ENCODE results near the gene TMEM233. TPM values are rescaled to one million over a fixed set of nuclear protein-coding genes. Genes with fewer than 3 reads are reported as not detected.
"Not testable (repeated sequence)": the region's sequence is repeated elsewhere in the genome, so short reads cannot be mapped to it uniquely, and the experiment has no call there.

TMEM233 gene
- total RNA-seq, 1 experiment from 2014 or later, result 0.48 TPM

DNA sequence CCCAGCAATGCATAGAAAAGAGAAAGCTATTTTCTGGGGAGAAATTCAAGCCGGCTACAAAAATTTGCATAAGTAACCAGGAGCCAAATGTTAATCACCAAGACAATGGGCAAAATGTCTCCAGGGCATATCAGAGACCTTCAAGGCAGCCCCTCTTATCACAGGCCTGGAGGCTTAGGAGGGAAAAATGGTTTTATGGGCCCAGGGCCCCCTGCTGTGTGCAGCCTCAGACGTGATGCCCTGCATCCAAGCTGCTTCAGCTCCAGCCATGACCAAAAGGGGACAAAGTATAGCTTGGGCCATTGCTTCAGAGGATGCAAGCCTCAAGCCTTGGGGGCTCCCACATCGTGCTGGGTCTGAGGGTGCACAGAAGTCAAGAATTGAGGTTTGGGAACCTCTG lies 15.8 kb downstream of the TMEM233 start:
- no peak for DNase-seq (ENCODE audit: low read depth)

DNA sequence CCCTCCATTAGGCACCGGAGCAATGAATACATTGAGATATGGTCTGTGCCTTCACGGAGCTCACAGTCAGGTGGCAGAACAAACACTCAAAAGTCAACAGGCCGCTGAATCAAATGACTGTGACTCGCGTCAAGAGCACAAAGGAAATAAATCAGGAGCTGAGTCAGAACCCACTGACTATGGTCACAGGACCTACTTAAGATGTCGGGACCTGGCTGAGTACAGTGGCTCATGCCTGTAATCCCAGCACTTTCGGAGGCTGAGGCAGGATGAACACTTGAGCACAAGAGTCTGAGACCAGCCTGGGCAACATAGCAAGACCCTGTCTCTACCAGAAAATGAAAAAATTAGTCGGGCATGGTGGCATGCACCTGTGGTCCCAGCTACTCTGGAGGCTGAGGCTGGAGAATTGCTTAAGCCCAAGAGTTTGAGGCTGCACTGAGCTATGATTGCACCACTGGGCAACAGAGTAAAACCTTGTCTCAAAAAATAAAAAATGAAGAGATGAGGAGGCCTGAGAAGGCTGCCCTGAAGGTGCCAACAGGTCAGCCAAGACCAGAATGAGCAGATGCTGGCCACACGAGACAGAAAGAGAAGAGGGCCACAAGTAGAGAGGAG lies 19.9 kb downstream of the TMEM233 start:
- DNase-seq (ENCODE audit: low read depth), result peak; percentile 32

DNA sequence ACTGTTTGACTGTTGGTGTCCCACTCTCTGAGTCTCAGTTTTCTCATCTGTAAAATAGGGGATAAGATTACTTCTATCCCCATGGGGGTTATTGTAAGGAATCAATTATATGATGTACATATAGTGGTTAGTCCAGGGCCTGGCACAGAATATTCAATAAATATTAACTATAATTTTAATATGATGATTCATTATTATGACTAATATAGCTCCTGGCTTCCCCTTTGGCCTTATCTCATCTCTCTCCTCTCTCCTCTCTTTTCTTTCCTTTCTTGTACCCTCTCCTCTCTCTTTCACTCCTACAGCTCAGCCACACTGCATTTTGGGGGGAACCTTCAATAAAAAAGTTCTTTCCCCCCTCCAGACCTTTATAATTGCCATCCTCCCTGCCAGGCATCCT lies 21.1 kb downstream of the TMEM233 start:
- DNase-seq (ENCODE audit: low read depth), result no peak

DNA sequence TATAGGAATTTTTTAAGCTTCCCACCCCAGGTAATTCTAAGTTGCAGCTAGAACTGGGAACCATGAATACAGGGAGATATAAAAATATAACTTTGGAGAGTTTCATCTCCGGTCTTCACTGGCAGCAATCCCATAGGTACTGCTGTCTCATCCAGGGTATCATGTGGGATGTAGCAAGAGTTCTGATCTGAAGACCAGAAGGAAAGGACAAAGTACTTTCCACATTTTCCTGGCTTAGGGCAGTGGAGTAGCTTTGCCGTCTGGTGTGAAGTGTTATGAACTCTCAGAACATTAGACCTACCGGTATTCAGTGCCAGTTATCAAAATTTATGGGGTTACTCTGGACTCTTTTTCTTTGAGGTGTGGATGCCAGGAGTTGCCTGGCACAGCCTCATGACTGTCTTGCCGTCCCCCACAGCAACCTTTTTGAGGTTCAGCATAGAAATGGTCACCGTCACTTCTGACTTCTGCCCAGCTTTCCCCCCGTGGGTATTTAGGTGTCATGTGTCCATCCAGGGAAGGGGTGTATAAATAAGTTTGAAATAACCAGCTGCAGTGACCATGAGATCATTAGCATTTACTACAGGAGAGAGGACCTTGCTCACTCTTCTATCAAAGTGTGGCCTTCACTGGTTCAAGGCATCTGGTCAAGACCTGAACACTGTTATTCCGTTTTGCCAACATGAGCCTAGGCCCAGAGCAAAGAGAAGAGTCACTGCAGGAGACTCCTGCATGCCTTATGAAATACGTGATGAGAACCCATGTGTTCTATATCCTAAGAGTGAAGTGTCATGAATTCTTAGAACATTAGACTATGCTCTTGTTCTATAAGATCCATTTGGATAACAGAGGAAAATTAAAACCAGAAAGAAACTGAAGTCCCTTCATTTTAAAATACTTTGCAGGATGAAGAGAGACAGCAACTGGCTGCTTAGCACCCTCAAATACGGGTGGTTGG lies 22.2 kb downstream of the TMEM233 start:
- no peak for DNase-seq (ENCODE audit: low read depth)

DNA sequence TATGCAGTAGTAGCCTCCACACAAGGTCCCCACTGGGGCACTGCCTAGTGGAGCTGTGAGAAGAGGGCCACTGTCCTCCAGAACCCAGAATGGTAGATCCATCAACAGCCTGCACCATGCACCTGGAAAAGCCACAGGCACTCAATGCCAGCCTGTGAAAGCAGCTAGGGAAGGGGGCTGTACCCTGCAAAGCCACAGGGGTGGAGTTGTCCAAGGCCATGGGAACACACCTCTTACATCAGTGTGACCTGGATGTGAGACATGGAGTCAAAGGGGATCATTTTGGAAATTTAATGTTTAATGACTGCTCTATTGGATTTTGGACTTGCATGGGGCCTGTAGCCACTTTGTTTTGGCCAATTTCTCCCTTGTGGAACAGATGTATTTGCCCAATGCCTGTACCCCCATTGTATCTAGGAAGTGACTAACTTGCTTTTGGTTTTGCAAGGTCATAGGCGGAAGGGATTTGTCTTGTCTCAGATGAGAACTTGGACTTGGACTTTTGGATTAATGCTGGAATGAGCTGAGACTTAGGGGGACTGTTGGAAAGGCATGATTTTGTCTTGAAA lies 24.8 kb downstream of the TMEM233 start:
- DNase-seq (ENCODE audit: low read depth), result not testable (repeated sequence)

GRCh38 chr12:119620490-119620889 lies 26.9 kb downstream of the TMEM233 start:
- no peak for DNase-seq (ENCODE audit: low read depth)

- no peak for DNase-seq (ENCODE audit: low read depth)
Observed at GRCh38 chr12:119621878-119622277, 28.3 kb downstream of the TMEM233 start.

GRCh38 chr12:119624966-119625365 lies 31.4 kb downstream of the TMEM233 start:
- peak; percentile 56 for DNase-seq (ENCODE audit: low read depth)

DNA sequence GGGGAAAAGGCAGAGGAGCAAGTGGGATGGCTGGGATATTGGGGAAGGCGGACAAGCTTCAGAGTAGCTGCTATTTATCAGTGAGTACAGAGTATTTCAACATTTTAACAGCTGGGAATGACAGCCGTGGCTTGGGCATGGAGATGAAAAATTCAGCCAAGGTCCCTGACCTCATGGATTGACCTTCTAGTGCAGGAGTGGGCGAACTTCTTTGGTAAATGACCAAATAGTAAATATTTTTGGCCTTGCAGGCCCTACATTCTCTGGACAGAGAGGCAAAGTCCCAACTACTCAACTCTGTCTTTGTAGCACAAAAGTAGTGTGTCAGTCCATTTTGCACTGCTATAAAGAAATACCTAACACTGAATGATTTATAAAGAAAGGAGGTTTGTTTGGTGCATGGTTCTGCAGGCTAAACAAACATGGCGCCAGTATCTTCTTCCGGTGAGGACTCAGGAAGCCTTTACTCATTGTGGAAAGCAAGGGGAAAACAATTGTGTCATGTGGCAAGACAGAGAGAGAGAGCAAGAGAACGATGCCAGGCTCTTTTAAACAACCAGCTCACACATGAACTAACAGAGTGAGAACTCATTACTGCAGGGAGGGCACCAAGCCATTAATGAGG lies 33.6 kb downstream of the TMEM233 start:
- no peak for DNase-seq (ENCODE audit: low read depth)

- DNase-seq (ENCODE audit: low read depth), result no peak
Observed at GRCh38 chr12:119627686-119628085, 34.1 kb downstream of the TMEM233 start.

DNA sequence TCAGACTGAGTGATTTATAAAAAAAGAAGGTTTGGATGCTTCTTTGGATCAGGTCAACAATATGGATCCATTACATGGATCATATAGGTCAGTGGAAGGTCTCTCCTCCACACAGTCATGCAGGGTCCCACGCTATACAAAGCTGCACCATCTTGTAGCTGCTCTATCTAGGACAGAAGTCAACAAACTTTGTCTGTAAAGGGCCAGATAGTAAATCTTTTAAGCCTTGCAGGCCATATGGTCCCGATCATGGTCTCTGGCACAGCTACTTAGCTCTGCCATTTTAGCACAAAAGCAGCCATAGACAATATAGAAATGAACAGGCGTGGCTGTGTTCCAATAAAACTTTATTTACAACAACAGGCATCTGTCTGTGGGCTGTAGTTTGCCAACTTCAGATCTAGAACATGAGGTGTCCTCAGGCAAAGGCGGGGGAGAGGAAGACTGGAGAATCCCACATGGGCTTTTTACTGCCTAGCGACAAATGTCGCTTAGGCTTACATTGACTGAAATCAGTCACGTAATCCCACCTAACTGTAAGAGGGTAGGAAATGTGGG lies 36.7 kb downstream of the TMEM233 start:
- DNase-seq (ENCODE audit: low read depth), result no peak

GRCh38 chr12:119630962-119631550 lies 37.5 kb downstream of the TMEM233 start:
- no peak for DNase-seq (ENCODE audit: low read depth)

DNA sequence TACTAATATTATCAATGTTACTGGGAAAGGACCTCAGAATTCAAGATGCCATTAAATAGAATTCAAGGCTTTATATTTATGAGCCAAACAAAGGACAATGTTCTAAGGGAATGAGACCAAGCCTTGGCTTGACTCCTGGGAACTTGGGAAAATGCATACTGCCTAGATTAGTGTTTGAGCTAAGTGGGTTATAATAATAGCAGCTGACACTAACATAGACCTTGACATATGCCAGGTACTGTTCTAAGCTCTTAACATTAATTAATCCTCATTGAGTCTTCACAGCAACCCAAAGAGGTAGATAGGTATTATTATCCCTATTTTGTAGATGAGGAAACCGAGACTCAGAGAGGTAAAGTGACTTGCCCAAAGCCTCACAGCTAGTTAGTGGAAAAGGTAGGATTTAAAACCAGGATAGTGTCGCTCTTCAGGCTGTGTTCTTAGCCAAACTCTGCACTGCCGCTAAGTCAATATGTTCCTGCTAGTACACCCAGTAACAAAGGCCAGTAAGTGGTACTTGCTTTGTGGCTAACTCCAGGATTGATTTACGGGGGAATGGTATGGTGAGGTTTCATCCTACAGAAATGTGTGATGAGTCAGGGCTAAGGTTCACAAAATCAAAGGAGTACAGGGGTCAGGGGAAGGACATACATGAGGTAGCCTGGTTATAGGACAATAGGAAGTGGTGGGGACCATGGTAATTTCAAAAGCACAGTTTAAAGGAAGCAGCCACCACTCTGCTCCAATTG lies 38.5 kb downstream of the TMEM233 start:
- DNase-seq (ENCODE audit: low read depth), result peak; percentile 53

DNA sequence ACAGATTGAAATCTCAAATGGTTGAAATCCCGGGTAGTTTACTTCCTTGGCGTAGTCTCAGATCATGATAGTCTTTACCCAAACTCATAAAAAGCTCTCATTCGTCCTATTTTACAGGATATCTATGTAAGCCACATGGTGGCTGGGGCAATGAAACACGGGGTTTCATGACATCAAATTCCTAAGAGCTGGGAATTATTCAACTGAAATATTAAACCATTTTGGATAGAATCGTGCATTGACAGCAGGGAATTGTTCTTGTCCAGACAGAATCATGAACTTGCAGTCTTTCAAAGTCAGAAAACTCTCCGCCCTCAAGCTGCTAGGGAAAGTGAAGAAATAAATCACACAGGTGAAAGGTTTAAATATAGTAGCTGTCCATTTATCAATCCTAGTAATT lies 41.2 kb downstream of the TMEM233 start:
- DNase-seq (ENCODE audit: low read depth), result no peak

DNA sequence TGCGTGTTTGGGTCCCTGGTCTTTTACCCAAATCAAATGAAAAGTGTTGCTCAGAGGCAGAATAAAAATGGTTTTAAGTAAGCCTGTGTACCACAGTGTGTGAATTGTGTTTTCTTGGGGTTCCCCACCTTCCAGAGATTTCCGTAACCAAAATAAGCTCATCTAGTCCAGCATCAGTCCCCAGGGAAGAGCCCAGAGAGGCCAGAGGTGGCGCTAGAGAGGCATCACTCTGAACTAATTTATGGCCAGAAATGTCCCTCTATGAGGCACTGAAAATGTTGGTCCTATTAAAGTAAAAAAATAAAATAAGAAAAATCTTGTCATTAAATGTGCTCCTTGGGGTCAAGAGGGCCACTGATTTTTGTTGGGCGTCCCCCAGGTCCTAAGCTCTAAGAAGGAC lies 49.4 kb downstream of the TMEM233 start:
- DNase-seq (ENCODE audit: low read depth), result no peak

- no peak for DNase-seq (ENCODE audit: low read depth)
Observed at GRCh38 chr12:119644930-119645329, 51.4 kb downstream of the TMEM233 start.

DNA sequence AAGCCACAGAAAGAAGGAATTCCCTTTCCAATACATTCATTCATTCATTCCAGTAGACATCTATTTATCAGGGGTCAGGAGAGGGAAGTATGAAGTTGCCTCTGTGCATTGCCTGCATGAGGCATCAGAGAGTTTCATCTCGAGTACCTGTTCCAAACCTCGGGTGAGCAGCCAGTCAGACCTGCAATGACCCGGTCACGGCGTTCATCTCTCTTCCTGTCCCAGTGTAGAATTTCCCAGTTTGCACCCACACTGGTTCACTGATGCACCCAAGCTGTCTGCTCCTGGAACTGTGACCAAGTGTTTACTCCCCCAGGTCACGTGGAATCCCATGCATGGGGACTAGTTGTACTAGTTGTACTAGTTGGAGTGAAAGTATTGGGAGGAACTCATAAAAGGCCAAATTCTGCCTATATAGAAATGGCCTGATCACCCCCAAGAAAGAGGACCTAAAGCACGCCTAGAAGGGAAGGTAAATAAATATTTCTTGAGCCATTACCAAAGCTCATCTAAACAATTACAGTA lies 52.0 kb downstream of the TMEM233 start:
- no peak for DNase-seq (ENCODE audit: low read depth)

DNA sequence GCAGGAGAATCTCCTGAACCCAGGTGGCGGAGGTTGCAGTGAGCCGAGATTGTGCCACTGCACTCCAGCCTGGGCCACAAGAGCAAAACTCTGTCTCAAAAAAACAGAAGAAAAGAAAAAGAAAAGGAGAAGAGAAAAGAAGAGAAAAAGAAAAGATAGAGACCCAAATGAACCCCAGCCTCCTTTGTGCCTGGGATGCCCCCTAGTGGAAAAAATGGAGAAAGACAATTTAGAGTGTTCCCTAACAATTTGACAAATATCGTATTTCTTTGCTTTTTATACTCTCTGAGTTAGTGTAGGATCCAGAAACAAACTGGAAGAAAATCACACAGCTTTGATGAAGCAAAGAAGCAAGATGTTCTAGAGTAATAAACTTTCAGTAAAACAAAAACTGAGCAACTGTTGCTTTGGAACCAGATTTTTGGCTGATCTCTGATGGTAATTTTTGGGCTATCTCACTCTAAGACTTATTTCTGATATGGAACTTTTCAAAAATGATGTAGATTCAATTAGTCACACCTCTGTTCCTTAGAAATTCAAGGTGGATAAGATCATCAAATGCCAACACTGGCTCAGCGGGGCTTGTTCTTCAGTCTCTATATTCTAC lies 55.7 kb downstream of the TMEM233 start:
- peak; percentile 13 for DNase-seq (ENCODE audit: low read depth)

DNA sequence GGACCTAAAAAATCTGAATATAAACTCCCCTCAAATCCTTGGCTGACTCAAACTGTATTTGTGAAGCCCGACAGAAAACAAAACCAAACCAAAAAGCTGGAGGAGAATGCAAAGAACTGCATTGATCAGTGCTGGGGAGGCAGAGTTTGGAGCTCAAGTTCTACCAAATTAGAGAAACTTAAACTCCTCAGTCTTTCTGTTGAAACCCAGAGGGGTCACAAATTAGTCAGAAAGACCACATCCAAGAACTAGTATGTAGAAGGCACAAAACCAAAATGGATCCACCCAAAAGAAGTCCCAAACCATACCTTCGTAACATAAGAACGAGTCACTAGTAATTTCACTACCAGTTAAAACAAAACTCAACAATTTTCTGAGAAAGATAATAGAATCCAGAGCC lies 59.1 kb downstream of the TMEM233 start:
- DNase-seq (ENCODE audit: low read depth), result no peak

DNA sequence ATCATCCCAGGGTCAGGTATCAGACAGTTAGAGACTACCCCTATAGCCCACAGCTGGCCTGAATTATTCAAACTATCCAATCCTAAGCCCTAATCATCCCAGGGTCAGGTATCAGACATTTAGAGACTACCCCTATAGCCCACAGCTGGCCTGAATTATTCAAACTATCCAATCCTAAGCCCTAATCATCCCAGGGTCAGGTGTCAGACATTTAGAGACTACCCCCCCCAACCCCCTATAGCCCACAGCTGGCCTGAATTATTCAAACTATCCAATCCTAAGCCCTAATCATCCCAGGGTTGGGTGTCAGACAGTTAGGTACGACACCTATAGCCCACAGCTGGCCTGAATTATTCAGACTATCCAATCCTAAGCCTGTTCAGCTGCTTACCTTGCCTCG lies 63.4 kb downstream of the TMEM233 start:
- DNase-seq (ENCODE audit: low read depth), result not testable (repeated sequence)

Data from RPMI7951 (cell line).